GM19468 (cell line): ENCODE results near the gene GSTK1.
"Not testable (repeated sequence)": the region's sequence is repeated elsewhere in the genome, so short reads cannot be mapped to it uniquely, and the experiment has no call there.

Source experiments
- ATAC-seq: cut with Tn5 transposase; IDR thresholded peaks from one replicate; pipeline ENCODE4 v1.9.1; 2021; ENCODE audit warnings: mild to moderate bottlenecking, moderate library complexity, moderate number of reproducible peaks; ENCODE audit not compliant: unreplicated experiment; ENCODE audit errors: extremely low read depth

GSTK1 gene

GRCh38 chr7:143263266-143264195 is at the start of gene GSTK1:
TSS of gene GSTK1 (plus strand) at chr7:143263441. CDS start at chr7:143263514, 73 bp downstream.
- ATAC-seq, result peak; percentile 93

GRCh38 chr7:143213478-143213877 is 49.8 kb upstream of the GSTK1 start:
- not testable (repeated sequence) for ATAC-seq

GRCh38 chr7:143214789-143215679 is 48.2 kb upstream of the GSTK1 start:
- peak; percentile 86 for ATAC-seq

GRCh38 chr7:143216151-143216550 is 47.1 kb upstream of the GSTK1 start:
- no peak for ATAC-seq

DNA sequence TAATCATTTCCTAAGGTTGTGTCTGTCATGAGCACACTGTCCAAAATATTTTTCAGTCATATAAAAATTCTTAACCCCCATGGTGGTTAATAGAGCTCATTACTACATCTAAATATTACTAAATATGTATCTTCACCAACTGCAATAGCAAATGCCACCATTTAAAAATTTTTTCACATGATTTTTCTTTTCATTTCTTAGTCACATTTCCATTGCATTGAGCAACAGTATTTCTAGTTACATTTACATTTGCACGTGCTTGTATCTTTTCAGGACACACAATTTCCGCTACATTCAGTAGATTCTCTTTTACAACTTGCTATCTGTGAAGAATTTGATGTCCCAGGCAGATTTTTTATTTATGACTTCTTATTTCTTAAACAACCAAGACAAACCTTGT is 46.6 kb upstream of the GSTK1 start:
- no peak for ATAC-seq

- ATAC-seq, result no peak
These were observed 45.4 kb upstream of the GSTK1 start for GRCh38 chr7:143217806-143218205.

DNA sequence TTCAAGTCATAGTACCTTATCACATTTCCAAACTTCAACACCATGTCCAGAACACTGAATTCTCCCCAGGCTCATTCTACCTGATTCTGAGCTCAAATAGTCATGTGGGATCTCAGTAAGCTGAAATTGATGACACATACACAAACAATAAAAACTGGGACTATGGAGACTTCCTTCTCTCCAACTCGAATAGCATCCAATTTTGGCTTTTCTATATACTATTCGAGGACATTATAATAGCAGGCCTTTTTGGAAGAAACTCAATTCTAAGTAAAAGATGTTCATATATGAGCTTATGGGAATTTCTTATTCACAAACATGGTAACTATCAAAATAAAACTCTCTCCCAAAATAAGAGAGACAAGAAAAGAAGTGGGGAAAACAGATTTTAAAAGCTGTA is 42.0 kb upstream of the GSTK1 start:
- ATAC-seq, result no peak

- ATAC-seq, result no peak
These were observed 41.5 kb upstream of the GSTK1 start, which contains the start of gene TAS2R40 for GRCh38 chr7:143221737-143222136. TSS of gene TAS2R40 (plus strand) at chr7:143222037. CDS start at chr7:143222079, 42 bp downstream.

DNA sequence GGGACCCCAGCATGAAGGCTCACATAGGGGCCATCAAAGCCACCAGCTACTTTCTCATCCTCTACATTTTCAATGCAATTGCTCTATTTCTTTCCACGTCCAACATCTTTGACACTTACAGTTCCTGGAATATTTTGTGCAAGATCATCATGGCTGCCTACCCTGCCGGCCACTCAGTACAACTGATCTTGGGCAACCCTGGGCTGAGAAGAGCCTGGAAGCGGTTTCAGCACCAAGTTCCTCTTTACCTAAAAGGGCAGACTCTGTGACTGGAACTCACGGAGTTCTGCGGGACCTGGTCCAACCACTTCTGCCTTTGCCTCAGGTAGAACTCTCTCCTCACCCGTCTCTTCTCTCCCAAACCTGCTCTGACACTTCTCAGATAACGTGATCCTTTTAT is 40.5 kb upstream of the GSTK1 start:
- ATAC-seq, result no peak

DNA sequence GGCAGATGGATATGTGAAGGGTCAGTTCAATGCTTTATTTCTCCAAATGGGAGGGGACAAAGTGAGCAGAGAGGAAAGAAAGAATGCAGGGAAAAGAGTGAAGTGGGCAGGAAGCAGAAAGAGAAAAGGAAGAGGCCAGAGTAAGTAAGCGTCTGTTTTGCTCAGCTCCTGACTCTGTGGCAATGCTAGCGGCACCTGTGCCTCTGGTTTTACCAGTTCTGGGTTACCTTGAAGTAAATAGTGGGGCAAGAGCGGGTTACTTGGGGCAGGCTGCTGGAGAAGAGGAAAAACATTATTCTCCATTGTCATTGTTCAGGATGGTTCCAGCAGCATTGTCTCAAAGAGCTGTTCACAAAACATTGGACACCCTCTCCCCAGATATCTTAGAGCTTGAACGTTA is 39.5 kb upstream of the GSTK1 start:
- no peak for ATAC-seq

DNA sequence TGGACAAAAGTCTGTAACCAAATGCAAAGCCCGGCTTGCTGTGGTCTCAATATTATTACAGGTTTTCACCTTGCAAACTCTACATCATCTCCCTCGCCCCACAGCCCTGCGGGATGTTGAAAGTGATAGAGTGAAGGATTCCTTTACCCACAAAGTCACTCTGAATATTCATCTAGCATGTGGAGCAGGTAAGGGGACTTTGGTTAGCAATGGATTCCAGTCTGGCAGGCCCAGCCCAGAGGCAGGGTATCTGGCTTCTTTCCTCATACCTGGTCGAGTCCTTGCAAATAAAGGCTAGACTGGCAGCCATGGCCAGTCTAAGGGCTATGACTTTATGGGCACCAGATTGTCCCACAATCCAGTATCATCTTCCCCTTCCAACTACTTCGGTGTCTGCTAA is 38.2 kb upstream of the GSTK1 start:
- no peak for ATAC-seq

GRCh38 chr7:143227806-143228205 is 35.4 kb upstream of the GSTK1 start:
- ATAC-seq, result no peak

DNA sequence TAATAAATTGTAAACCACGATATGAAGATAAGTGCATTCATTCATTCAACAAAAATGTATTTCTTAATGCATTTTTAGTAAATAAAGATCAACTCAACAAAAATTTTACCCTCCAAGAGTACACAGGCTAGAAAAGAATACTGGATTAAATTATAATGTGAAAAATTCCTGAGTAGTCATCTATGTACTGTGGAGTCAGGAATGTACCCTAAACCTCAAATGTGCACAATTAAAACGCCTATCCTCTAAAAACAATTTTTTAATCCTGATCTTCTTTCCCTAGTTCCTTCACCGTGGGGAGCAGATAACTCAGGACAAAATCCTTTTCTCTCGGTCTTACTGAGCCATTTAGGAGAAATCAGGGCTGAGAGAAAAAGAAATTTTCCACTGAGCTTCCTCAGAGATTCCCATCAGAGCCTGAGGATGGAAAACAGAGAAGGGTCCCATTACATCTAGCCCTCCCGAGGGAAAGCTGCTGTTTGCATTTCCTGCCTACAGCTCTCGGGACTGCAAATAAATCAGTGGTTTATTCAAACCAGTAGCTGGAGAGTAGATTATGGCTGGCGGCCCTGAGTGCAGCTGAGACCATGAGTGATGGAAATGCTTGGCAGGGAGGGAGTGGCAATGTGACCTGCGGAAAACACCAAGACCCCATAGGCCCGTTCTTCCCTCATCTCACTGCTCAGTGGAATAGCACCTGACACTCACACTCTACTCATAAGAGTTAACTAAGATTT is 34.0 kb upstream of the GSTK1 start:
- no peak for ATAC-seq

DNA sequence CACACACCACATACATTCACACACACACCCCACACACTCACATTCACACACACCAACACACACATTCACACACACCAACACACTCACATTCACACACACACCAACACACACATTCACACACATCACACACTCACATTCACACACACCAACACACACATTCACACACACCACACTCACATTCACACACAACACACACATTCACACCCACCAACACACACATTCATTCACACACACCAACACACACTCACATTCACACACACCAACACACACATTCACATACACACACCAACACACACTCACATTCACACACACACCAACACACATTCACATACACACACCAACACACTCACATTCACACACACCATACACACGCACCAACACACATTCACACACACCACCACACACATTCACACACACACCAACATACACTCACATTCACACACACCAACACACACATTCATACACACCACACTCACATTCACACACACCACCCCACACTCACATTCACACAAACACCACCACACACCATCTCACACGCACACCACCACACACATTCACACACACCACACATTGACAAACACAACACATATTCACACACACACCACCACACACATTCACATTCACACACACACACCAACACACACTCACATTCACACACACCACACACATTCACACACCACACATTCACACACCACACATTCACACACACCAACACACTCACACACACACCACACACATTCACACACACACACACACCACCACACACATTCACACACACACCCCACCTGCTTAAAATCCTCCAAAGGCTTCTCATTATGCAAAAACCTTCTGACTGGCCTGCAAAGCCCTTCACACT is 32.4 kb upstream of the GSTK1 start:
- no peak for ATAC-seq

DNA sequence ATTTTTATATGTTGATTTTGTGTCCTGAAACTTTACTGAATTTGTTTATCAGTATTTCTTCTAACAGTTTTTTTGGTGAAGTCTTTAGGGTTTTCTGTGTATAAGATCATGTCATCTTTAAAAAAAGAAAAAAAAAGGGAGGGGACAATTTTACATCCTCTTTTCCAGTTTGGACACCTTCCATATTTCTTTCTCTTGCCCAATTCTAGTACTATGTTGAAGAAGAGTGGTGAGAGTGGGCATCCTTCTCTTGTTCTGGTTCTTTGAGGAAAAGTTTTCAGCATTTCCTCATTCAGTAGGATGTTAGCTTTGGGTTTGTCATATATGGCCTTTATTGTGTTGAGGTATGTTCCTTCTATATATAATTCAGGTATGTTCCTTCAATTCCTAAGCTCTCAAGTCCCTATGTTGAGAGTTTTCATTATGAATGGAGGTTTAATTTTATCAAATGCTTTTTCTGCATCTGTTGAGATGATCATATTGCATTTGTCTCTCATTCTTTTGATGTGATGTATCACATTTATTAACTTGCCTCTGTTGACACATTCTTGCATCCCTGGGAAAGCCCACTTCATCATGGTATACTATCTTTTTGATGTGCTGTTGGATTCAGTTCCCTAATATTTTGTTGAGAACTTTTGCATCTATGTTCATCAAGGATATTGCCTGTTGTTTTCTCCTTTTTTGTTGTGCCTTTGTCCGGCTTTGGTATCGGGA is 29.3 kb upstream of the GSTK1 start:
- no peak for ATAC-seq

DNA sequence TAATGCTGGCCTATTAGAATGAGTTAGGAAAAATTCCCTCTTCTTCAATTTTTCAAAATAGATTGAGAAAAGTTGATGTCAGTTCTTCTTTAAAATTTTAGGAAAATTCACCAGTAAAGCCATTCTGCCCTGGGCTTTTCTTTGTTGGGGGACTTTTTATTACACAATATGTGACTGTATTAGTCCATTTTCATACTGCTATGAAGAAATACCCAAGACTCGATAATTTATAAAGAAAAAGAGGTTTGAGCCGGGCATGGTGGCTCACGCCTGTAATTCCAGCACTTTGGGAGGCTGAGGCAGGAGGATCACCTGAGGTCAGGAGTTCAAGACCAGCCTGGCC is 28.7 kb upstream of the GSTK1 start:
- ATAC-seq, result no peak

GRCh38 chr7:143235561-143235960 is 27.7 kb upstream of the GSTK1 start:
- ATAC-seq, result no peak

DNA sequence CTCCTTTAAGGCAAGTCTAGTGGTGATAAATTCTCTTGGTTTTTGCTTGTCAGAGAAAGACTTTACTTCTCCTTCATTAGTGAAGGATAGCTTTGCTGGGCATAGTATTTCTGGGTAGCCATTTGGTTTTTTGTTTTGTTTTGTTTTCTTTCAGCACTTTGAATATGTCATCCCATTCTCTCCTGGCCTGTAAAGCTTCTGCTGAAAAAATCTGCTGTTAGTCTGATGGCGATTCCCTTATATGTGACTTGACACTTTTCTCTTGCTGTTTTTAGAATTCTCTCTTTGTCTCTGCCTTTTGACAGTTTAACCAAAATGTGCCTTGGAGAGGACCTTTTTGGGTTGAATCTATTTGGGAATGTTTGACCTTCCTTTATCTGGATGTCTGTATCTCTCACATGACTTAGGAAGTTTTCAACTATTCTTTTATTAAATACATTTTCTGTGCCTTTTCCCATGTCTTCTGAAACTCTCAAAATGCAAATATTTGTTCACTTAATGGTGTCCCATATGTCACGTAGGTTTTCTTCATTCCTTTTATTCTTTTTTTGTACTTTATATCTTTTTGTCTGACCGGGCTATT is 26.7 kb upstream of the GSTK1 start:
- ATAC-seq, result no peak
